H1 (cell line): ENCODE results near the gene MVK. TPM values are rescaled to one million over a fixed set of nuclear protein-coding genes. Genes with fewer than 3 reads are reported as not detected.

ENCODE experiments used
- CTCF ChIA-PET: fragments of 300-600 bp; sonication (Branson Sonifier 250); formaldehyde crosslinking; loops from one replicate; lab custom pipeline; 2021; ENCODE audit not compliant: partially characterized antibody; lab: Charles Lee
- POLR2A ChIA-PET: fragments of 300-600 bp; sonication (Branson Sonifier 250); formaldehyde crosslinking; loops from one replicate; lab custom pipeline; 2021; ENCODE audit warnings: inconsistent platforms; ENCODE audit not compliant: partially characterized antibody; lab: Charles Lee
- DNase-seq, 2 experiments: peaks; one replicate each; pipeline versions ENCODE4 v3.0.0 to v3.0.0-alpha.2; 2010 to 2022; ENCODE audit warnings: low spot score in 2 of 2, low read depth in 1 of 2, mixed read lengths in 1 of 2
- FAIRE-seq: peaks from 2 replicates; lab custom pipeline; 2011; peaks lifted over from hg19 to GRCh38; lab: Jason Lieb, UNC
- H2AFZ ChIP-seq: 2 replicates; pipeline ENCODE4 v1.8.1; 2012; ENCODE audit warnings: low read length, inconsistent platforms
- H2AK5ac ChIP-seq: 2 replicates; pipeline ENCODE4 v1.6.1; 2013; ENCODE audit warnings: low read depth, low read length
- H2BK120ac ChIP-seq: replicated peaks from 2 replicates; pipeline ENCODE3; 2013; ENCODE audit warnings: low read depth, low read length, inconsistent platforms
- H2BK12ac ChIP-seq: 2 replicates; pipeline ENCODE4 v1.6.1; 2013; ENCODE audit warnings: low read depth, low read length
- H2BK15ac ChIP-seq: 2 replicates; pipeline ENCODE4 v1.6.1; 2013; ENCODE audit warnings: low read length
- H2BK20ac ChIP-seq: 2 replicates; pipeline ENCODE4 v1.6.1; 2013; ENCODE audit warnings: low read length
- H2BK5ac ChIP-seq: 2 replicates; pipeline ENCODE4 v1.6.1; 2013; ENCODE audit warnings: low read depth, low read length
- H3K14ac ChIP-seq: 2 replicates; pipeline ENCODE4 v1.6.1; 2013; ENCODE audit warnings: inconsistent platforms; ENCODE audit not compliant: insufficient read length
- H3K18ac ChIP-seq: 2 replicates; pipeline ENCODE4 v1.6.1; 2013; ENCODE audit warnings: low read length; ENCODE audit errors: extremely low read depth
- H3K23ac ChIP-seq: 2 replicates; pipeline ENCODE4 v1.6.1; 2013; ENCODE audit warnings: inconsistent platforms; ENCODE audit not compliant: insufficient read length
- H3K23me2 ChIP-seq: 2 replicates; pipeline ENCODE4 v1.6.1; 2013; ENCODE audit warnings: low read depth, low read length
- H3K27ac ChIP-seq: 2 replicates; pipeline ENCODE4 v1.6.1; 2011; ENCODE audit warnings: low read depth, low read length, inconsistent platforms
- H3K27me3 ChIP-seq, 4 experiments: replicated peaks in 1 of 4; 1 replicate in 1 of 4; 2 replicates in 3 of 4; pipeline versions ENCODE4 v1.6.1 to v1.8.1; 2011 to 2013; ENCODE audit warnings: low read length in 3 of 4, mild to moderate bottlenecking in 3 of 4, inconsistent platforms in 2 of 4, mixed read lengths in 2 of 4, moderate library complexity in 1 of 4; ENCODE audit not compliant: control insufficient read depth in 3 of 4, insufficient read depth in 3 of 4; ENCODE audit errors: extremely low read depth in 1 of 4
- H3K36me3 ChIP-seq, 4 experiments: 2 replicates each; pipeline versions ENCODE4 v1.6.1 to v1.8.1; 2011 to 2013; ENCODE audit warnings: mild to moderate bottlenecking in 4 of 4, low read length in 3 of 4, moderate library complexity in 2 of 4, control low read depth in 1 of 4, inconsistent platforms in 1 of 4; ENCODE audit not compliant: insufficient read depth in 4 of 4, control insufficient read depth in 2 of 4
- H3K4ac ChIP-seq: replicated peaks from 2 replicates; pipeline ENCODE3; 2013; ENCODE audit warnings: low read length, low read depth, mixed read lengths, inconsistent platforms; ENCODE audit not compliant: insufficient read length
- H3K4me1 ChIP-seq, 4 experiments: replicated peaks in 1 of 4; 1 replicate in 1 of 4; 2 replicates in 3 of 4; pipeline versions ENCODE4 v1.6.1 to v1.8.1; 2011 to 2013; ENCODE audit warnings: low read length in 3 of 4, inconsistent platforms in 2 of 4, mixed read lengths in 1 of 4; ENCODE audit not compliant: insufficient read depth in 4 of 4, control insufficient read depth in 3 of 4
- H3K4me2 ChIP-seq, 2 experiments: 2 replicates each; pipeline versions ENCODE4 v1.6.1 to v1.8.1; 2011 to 2013; ENCODE audit warnings: low read depth in 2 of 2, low read length in 2 of 2, control low read depth in 1 of 2, inconsistent platforms in 1 of 2, mild to moderate bottlenecking in 1 of 2; ENCODE audit not compliant: insufficient read depth in 1 of 2
- H3K4me3 ChIP-seq, 4 experiments: fragments of 200-600, 300-600 bp in 1 of 4; sonication (generic), shearing (Covaris generic), sonication (Bioruptor Twin) in 1 of 4; 2 replicates each; pipeline versions ENCODE4 v1.5.1 to v1.8.1; 2011 to 2016; ENCODE audit warnings: low read length in 4 of 4, low read depth in 3 of 4, control low read depth in 2 of 4, inconsistent platforms in 2 of 4, mild to moderate bottlenecking in 2 of 4, mixed read lengths in 1 of 4, moderate library complexity in 1 of 4; ENCODE audit not compliant: insufficient read depth in 2 of 4; ENCODE audit errors: extremely low read depth in 1 of 4
- H3K56ac ChIP-seq: replicated peaks from 2 replicates; pipeline ENCODE3; 2013; ENCODE audit warnings: low read depth, mild to moderate bottlenecking, mixed read lengths, low read length, inconsistent platforms; ENCODE audit not compliant: insufficient read length
- H3K79me1 ChIP-seq: 2 replicates; pipeline ENCODE4 v1.6.1; 2013; ENCODE audit warnings: low read depth, low read length, control low read depth
- H3K79me2 ChIP-seq, 2 experiments: 2 replicates each; pipeline versions ENCODE4 v1.6.1 to v1.8.1; 2012 to 2013; ENCODE audit warnings: low read length in 2 of 2, mild to moderate bottlenecking in 2 of 2, inconsistent platforms in 1 of 2; ENCODE audit not compliant: insufficient read depth in 2 of 2, control insufficient read depth in 1 of 2
- H3K9ac ChIP-seq, 4 experiments: replicated peaks in 1 of 4; 1 replicate in 1 of 4; 2 replicates in 3 of 4; pipeline versions ENCODE4 v1.6.1 to v1.8.1; 2011 to 2013; ENCODE audit warnings: low read depth in 3 of 4, low read length in 3 of 4, control low read depth in 2 of 4, mild to moderate bottlenecking in 2 of 4, moderate library complexity in 2 of 4, inconsistent platforms in 1 of 4; ENCODE audit errors: extremely low read depth in 1 of 4
- H3K9me3 ChIP-seq, 2 experiments: 2 replicates each; pipeline versions ENCODE4 v1.6.1 to v1.8.1; 2012 to 2013; ENCODE audit warnings: mild to moderate bottlenecking in 2 of 2, moderate library complexity in 2 of 2, control low read depth in 1 of 2, inconsistent platforms in 1 of 2, low read depth in 1 of 2, low read length in 1 of 2, mixed read lengths in 1 of 2; ENCODE audit not compliant: insufficient read depth in 2 of 2
- H4K20me1 ChIP-seq, 2 experiments: replicated peaks in 1 of 2; 2 replicates each; pipeline versions ENCODE3 to v1.8.1; 2011 to 2013; ENCODE audit warnings: inconsistent platforms in 2 of 2, low read length in 2 of 2, mild to moderate bottlenecking in 1 of 2; ENCODE audit not compliant: insufficient read depth in 2 of 2, control insufficient read depth in 1 of 2
- H4K5ac ChIP-seq: 2 replicates; pipeline ENCODE4 v1.6.1; 2013; ENCODE audit warnings: low read length, low read depth, mixed read lengths, inconsistent platforms; ENCODE audit not compliant: insufficient read length
- H4K8ac ChIP-seq: 2 replicates; pipeline ENCODE4 v1.8.0; 2013; ENCODE audit warnings: mild to moderate bottlenecking, moderate library complexity, low read length, inconsistent platforms; ENCODE audit not compliant: insufficient read depth; ENCODE audit errors: extremely low read depth
- H4K91ac ChIP-seq: replicated peaks from 2 replicates; pipeline ENCODE3; 2013; ENCODE audit warnings: low read length, mixed read lengths, inconsistent platforms; ENCODE audit not compliant: insufficient read length
- ATF2 ChIP-seq: IDR thresholded peaks from 2 replicates; pipeline ENCODE4 v1.6.1; 2012; ENCODE audit warnings: low read length, inconsistent platforms
- ATF3 ChIP-seq: IDR thresholded peaks from 2 replicates; pipeline ENCODE4 v1.6.1; 2011; ENCODE audit warnings: low read depth, mild to moderate bottlenecking, low read length; ENCODE audit not compliant: insufficient read depth
- CHD1 ChIP-seq: IDR thresholded peaks from 2 replicates; pipeline ENCODE4 v1.6.1; 2012; ENCODE audit warnings: low read depth, low read length, improper control_type of control experiment
- CHD2 ChIP-seq: IDR thresholded peaks from 2 replicates; pipeline ENCODE4 v1.6.1; 2012; ENCODE audit warnings: low read length, improper control_type of control experiment
- CTBP2 ChIP-seq: IDR thresholded peaks from 2 replicates; pipeline ENCODE4 v1.7.0; 2011; ENCODE audit warnings: borderline replicate concordance, mild to moderate bottlenecking, moderate library complexity, mixed read lengths, low read length; ENCODE audit not compliant: insufficient read depth, insufficient read length
- FOSL1 ChIP-seq: IDR thresholded peaks from 2 replicates; pipeline ENCODE4 v1.6.1; 2011; ENCODE audit warnings: mild to moderate bottlenecking, low read depth, low read length, moderate library complexity; ENCODE audit not compliant: insufficient read depth
- KDM5A ChIP-seq: fragments of 200-600 bp; IDR thresholded peaks from 2 replicates; pipeline ENCODE4 v1.7.1; 2012; ENCODE audit warnings: mild to moderate bottlenecking, low read length, inconsistent platforms, mixed read lengths
- POLR2AphosphoS5 ChIP-seq: IDR thresholded peaks from 2 replicates; pipeline ENCODE4 v1.6.1; 2011; ENCODE audit warnings: low read depth, low read length
- POU5F1 ChIP-seq: IDR thresholded peaks from 2 replicates; pipeline ENCODE4 v1.6.1; 2011; ENCODE audit warnings: low read depth, mild to moderate bottlenecking, low read length, moderate library complexity
- RXRA ChIP-seq: IDR thresholded peaks from 2 replicates; pipeline ENCODE4 v1.6.1; 2011; ENCODE audit warnings: low read depth, mild to moderate bottlenecking, low read length, moderate library complexity; ENCODE audit not compliant: insufficient read depth
- TAF7 ChIP-seq: optimal IDR thresholded peaks from 2 replicates; pipeline ENCODE3; 2011; ENCODE audit warnings: low read depth, mild to moderate bottlenecking, inconsistent platforms, low read length, moderate library complexity, borderline replicate concordance
- WGBS, 2 experiments: shearing (Covaris generic) in 1 of 2; methylation state at CpG; one replicate each; pipeline versions ENCODE4 v1.1.6 to v1.1.7; 2013 to 2015; ENCODE audit warnings: low lambda C conversion rate in 2 of 2, mixed read lengths in 2 of 2, inconsistent platforms in 1 of 2, low coverage in 1 of 2, missing lambda C conversion rate in 1 of 2; ENCODE audit not compliant: insufficient replicate concordance in 2 of 2, insufficient coverage in 1 of 2, insufficient read length in 1 of 2; ENCODE audit errors: extremely low coverage in 1 of 2, missing lambda C conversion rate in 1 of 2; 5-methylcytosine and 5-hydroxymethylcytosine counted together
- polyA plus RNA-seq, 7 experiments: library from polyadenylated mRNA; depleted of rRNA in 3 of 7; stranded (reverse) in 5 of 7; unstranded in 2 of 7; fragments of >200 nt in 5 of 7; fragments of 200-250 nt in 2 of 7; gene quantifications; 1 replicate in 5 of 7; 2 replicates in 1 of 7; 4 replicates in 1 of 7; pipeline versions ENCODE4 v1.2.1 to v1.2.3, GENCODE V29; 2011 to 2013; ENCODE audit warnings: missing spikeins in 2 of 7, mixed read lengths in 2 of 7
- total RNA-seq: library from RNA; stranded (reverse); fragmentation: NEBNext Ultra II Directional; extraction: Animal tissue kit (Norgen Biotek cat#: 25700); gene quantifications from 2 replicates; pipeline ENCODE4 v1.2.1, GENCODE V29; 2021

The MVK gene
- total and polyA plus RNA-seq, 2 of the 8 experiments (the other 6 are each of a cell fraction or from before 2014, with no cell fraction given): 15.7 to 20.9 TPM

GRCh38 chr12:109605599-109606228 lies 32.1 kb downstream of the MVK start:
- Histone ChIP-seq H2BK12ac (no peak overlapping the region), H2BK20ac (no peak overlapping the region), H3K9me3 (no peaks in the 10 kb centered on the region), H3K4me1 (peaks cover 0 to 4% (median 1%) of the 10 kb centered on the region in 4 experiments; a peak in 5 of 7 replicates), H3K27ac (no peak overlapping the region), H4K20me1 (no peaks in the 10 kb centered on the region), H2AK5ac (no peak overlapping the region), H3K79me1 (no peaks in the 10 kb centered on the region), H4K8ac (no peak overlapping the region), H4K91ac (no peak overlapping the region), H3K4ac (no peak overlapping the region), H3K27me3 (0 out of 7 replicates have a peak, but pooled peaks cover 0 to 2% (median 0%) of the 10 kb centered on the region in 4 experiments), H4K5ac (no peak overlapping the region), H2BK5ac (no peak overlapping the region), H3K4me3 (no peak overlapping the region), H2BK120ac (no peak overlapping the region), H3K23me2 (no peaks in the 10 kb centered on the region), H3K79me2 (no peaks in the 10 kb centered on the region), H3K14ac (no peak overlapping the region), H3K56ac (no peak overlapping the region), H2AFZ (no peak overlapping the region), H3K23ac (no peak overlapping the region), H3K4me2 (no peak overlapping the region), H2BK15ac (no peak overlapping the region), H3K18ac (no peak overlapping the region), H3K36me3 (no peaks in the 10 kb centered on the region), H3K9ac (no peak overlapping the region)
- 87% methylated on average over 13 of the region's 13 CpGs; no CpG with 5 or more reads in 1 of the 2 experiments for WGBS, 2 experiments
- CTCF ChIA-PET: interaction anchor here (0.6 to 5.7 kb wide), 11 partner anchors 8 to 192 kb away, joined by 3 to 37 read pairs (median 3); no protein-coding TSS in a partner anchor
- FAIRE-seq (no peak), DNase-seq (no peak)
- POLR2A ChIA-PET: no interaction called here
- TF ChIP-seq TAF7 (no peak), RXRA (no peak), FOSL1 (no peak), ATF3 (no peak), CHD2 (no peak), KDM5A (no peak), CTBP2 (no peak), ATF2 (no peak), POU5F1 (no peak), POLR2AphosphoS5 (no peak), CHD1 (no peak)
